Measurements from ENCODE around the gene DNAAF1. TPM values are rescaled to one million over a fixed set of nuclear protein-coding genes. Genes with fewer than 3 reads are reported as not detected.

Gene DNAAF1
- polyA plus RNA-seq, 3 donors = 0.94 to 1.6 (median 1.6) TPM

GRCh38 chr16:84119368-84119767 is 25.7 kb upstream of the DNAAF1 start:
- H3K27ac ChIP-seq (ENCODE audit: low read depth, low read length) = no peak overlapping the region
- 82 to 90% (median 86%) methylated on average over 13 of the region's 13 CpGs for WGBS, 3 donors

- H3K27ac ChIP-seq (ENCODE audit: low read depth, low read length) = no peak overlapping the region
- WGBS, 3 donors = 62 to 67% (median 63%) methylated on average over 5 of the region's 5 CpGs
Observed at GRCh38 chr16:84120023-84120422, 25.1 kb upstream of the DNAAF1 start.

- no peak overlapping the region for H3K27ac ChIP-seq (ENCODE audit: low read depth, low read length)
- WGBS, 3 donors = 75 to 90% (median 88%) methylated on average over 10 of the region's 10 CpGs
Observed at GRCh38 chr16:84121007-84121406, 24.1 kb upstream of the DNAAF1 start.

DNA sequence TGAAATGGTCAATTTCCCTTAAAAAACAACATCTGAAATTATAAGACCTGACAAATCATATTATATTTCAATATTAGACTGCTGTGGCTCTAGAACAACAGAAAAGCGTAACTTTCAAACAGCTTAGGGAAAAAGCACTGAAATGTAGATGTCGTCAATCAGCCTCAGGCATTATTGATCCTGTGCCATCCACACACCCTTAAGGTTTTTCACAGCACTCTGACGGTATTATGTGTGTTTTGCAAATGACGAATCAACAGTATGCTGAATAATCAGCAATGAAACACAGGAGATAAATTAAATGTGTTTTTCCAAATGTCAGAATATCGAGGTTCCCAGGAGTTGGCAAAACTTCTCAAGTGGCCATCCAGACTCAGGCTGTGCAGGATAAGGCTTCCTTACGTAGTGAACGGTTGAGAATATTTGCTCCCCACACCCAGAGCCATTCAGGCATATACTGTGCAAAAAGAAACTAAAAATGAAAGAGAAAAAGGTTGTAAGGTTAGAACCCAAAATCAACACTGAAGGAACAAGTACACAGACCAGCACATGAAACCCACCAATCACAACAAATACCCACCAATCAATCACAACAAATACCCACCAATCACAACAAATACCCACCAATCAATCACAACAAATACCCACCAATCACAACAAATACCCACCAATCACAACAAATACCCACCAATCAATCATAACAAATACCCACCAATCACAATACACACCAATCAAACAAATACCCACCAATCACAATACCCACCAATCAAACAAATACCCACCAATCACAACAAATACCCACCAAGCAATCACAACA is 20.6 kb upstream of the DNAAF1 start:
- H3K27ac ChIP-seq (ENCODE audit: low read depth, low read length) = no peak overlapping the region
- WGBS, 3 donors = 84 to 95% (median 91%) methylated on average over 7 of the region's 7 CpGs

- no peak overlapping the region for H3K27ac ChIP-seq (ENCODE audit: low read depth, low read length)
Observed at GRCh38 chr16:84131117-84131516, 14.0 kb upstream of the DNAAF1 start.

DNA sequence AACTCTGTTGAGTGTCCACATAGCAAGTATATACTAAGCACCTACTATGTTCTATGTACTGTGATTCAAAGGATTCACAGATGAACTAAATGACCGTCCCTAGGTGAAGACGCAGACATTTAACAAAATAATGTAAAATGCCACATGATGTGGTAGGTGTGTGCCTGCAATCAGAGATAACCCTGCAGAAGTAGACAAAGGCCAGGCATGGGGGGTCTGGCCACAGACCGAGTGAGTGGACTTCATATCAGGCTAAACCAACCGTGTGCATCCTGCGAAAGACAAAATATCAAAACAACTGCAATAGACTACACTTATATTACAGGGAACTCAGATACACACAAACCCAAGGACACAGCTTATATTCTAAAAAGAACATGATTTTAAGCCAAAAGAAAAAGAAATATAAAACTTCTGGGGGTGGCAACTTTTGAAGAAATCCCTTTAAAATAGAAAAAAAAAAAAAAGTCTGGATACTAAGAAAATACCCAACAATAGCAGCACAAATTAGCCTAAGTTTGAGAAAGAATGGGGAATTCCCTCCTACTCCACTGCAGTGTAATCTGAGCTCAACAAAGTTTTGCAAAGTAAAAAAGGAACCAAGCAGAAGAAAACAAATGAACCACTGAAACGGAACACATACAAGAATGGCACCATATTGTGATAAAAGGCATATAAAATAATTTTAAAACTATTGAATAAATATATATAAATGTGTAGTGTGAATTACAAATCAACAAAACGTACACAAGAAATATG is 12.4 kb upstream of the DNAAF1 start:
- 87 to 93% (median 93%) methylated on average over 7 of the region's 7 CpGs for WGBS, 3 donors
- no peak overlapping the region for H3K27ac ChIP-seq (ENCODE audit: low read depth, low read length)

More at GRCh38 chr16:84131117-84131516, 14.0 kb upstream of the DNAAF1 start:
- WGBS, 3 donors = 79 to 90% (median 88%) methylated on average over 5 of the region's 5 CpGs

- 89 to 93% (median 91%) methylated on average over 11 of the region's 11 CpGs for WGBS, 3 donors
Observed at GRCh38 chr16:84136331-84137125, 8.6 kb upstream of the DNAAF1 start.

DNA sequence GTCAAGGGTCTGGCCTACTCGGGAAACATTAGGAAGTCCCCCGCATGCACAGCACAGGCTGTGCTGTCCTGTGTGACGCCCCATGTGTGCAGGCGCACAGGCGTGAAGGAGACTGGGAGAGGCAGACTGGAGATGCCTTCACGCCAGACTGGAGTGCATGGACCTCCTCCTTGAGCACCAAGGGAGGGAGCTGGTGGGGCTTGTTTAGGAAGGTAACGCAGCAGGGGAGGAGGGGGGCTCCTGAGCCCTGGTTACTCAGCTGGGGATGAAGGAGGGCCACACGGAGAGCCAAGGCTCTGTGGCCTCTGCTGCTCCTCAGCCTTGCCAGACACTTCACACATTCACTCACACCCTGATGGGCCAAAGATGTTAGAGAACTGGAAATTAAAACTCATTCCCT is 7.8 kb upstream of the DNAAF1 start:
- WGBS, 3 donors = 88 to 92% (median 91%) methylated on average over 8 of the region's 8 CpGs
- no peak overlapping the region for H3K27ac ChIP-seq (ENCODE audit: low read depth, low read length)

More at GRCh38 chr16:84136331-84137125, 8.6 kb upstream of the DNAAF1 start:
- H3K27ac ChIP-seq (ENCODE audit: low read depth, low read length) = no peak overlapping the region

DNA sequence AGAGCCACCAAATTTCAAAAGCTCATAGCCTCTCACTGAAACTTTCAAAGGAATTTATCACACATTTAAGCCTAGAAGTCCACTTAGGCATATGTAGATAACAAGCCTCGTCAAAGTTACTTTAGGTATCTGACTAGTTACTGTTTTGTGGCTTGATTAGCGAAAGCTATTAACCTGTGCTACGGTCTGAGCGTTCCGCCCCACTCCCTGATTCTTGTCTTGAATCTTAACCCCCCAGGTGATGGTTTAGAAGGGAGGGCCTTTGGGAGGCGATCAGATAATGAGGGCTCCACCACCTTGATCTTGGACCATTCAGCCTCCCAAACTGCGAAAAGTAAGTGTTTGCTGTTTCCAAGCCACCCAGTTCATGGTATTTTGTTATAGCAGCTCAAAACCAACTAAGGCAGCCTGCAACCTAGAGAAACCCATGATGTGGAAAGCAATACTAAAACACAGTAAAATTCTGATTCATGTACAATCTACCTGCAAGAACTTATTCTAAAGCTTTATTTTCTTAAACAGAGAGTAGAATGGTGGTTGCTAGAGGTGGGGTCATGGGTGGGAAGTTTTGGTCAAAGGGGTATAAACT is 7.2 kb upstream of the DNAAF1 start:
- 91 to 94% (median 94%) methylated on average over 7 of the region's 7 CpGs for WGBS, 3 donors
- no peak overlapping the region for H3K27ac ChIP-seq (ENCODE audit: low read depth, low read length)

DNA sequence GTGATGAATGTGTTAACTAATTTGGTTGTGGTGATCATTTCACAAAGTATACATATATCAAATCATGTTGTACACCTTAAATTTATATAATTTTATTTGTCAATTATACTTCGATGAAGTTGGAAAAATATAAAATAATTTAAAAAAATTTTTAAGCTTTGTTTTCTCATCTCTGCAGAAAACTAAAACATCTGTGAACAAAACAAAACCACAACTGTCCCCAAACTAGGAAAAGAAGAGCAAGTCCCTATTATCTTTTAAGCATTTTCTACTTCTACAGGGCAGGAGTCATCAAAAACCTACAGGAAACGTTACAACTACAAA is 6.6 kb upstream of the DNAAF1 start:
- no peak overlapping the region for H3K27ac ChIP-seq (ENCODE audit: low read depth, low read length)
- WGBS, 3 donors = 36 to 75% (median 64%) methylated on average over 2 of the region's 2 CpGs

DNA sequence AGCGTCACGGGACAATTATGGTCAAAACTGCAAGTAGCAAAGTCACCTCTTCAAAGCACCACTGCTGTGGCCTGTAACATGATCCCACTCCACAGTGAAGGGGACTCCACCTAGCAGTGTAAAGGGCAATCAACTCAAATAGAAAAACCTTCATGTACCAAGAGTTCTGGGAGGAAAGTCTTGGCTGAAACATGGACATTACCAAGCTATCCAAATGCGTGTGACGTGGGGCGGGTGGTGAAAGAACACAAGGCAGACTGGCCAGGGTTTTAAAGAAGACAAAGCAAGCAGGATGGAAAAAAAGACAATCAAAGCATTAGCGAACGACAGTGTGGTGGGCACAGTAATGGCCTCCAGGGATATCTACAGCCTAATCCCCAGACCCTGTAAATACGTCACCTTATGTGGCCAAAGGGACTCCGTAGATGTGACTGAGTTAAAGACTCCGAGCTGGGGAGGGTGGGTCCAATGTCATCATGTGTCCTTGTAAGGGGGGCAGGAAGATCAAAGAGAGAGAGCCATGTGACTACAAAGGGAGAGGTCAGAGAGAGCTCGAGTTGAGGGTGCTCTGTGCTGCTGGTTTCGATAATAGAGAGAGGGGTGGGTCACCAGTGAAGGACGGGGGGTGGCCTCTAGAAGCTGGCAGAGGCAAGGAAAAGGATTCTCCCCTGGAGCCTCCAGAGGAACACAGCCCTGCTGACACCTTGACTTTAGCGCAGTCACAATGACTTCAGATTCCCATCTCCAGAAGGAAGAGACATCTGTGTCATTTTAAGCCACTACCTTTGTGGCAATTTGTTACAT is 6.1 kb upstream of the DNAAF1 start:
- H3K27ac ChIP-seq (ENCODE audit: low read depth, low read length) = no peak overlapping the region
- WGBS, 3 donors = 52 to 76% (median 74%) methylated on average over 14 of the region's 14 CpGs

DNA sequence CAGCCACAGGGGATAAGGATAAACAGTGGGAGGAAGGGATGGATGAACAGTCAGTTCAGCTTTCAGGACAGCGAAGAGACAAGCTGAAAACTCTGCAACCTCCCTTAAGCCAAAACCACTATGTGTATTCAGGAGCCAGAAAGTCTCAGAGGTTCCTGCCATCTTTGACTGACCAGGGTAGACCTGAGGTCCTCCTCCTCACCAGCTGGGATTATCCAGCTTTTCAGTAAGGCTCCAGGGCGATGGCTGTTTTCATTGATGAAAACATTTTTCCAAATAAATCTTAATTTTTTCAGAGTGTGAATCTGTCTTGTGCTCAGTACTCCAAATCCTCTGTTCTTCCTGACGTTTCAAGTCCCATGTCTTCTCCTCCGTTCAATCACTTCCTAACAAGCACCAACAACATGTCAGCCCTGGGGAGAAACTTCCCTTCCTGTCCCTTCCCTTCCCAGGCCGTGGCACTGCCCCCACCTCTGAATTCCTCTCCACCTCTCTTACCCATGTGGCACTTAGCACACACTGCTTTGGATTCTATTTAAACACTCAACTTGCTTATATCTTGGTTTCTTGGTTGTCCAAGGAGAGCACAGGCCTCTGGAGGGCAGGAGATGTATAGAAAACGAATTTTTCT is 5.4 kb upstream of the DNAAF1 start:
- no peak overlapping the region for H3K27ac ChIP-seq (ENCODE audit: low read depth, low read length)
- 74 to 81% (median 79%) methylated on average over 6 of the region's 6 CpGs for WGBS, 3 donors

DNA sequence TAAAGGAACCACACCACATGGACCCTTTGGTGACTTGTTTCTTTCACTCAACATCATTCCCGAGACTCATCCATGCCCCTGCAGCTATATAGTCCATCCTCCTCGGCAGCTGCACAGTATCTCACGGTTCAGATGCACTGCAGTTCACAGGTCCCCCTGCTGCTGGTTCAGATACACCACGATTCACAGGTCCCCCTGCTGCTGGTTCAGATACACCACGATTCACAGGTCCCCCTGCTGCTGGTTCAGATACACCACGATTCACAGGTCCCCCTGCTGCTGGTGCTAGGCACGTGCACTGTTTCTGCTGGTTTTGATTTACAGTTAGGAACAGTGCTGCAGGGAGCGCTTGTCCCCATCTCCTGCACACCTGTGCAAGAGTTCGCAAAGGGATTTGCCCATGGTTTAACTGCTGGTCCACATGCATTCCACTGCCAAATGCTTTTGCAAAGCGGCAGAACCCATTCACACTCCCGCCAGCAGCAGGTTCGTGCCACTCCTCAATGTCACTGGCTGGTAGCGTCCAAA is 3.9 kb upstream of the DNAAF1 start:
- WGBS, 3 donors = 67 to 81% (median 80%) methylated on average over 13 of the region's 13 CpGs
- H3K27ac ChIP-seq (ENCODE audit: low read depth, low read length) = no peak overlapping the region

- WGBS, 3 donors = 92 to 100% (median 93%) methylated on average over 1 of the region's 1 CpG
- H3K27ac ChIP-seq (ENCODE audit: low read depth, low read length) = no peak overlapping the region
Observed at GRCh38 chr16:84143081-84143480, 2.0 kb upstream of the DNAAF1 start.

- no peak overlapping the region for H3K27ac ChIP-seq (ENCODE audit: low read depth, low read length)
- WGBS, 3 donors = 20 to 47% (median 34%) methylated on average over 12 to 13 of the region's 13 CpGs
Observed at GRCh38 chr16:84143784-84144199, 1.3 kb upstream of the DNAAF1 start.

- WGBS, 3 donors = 1 to 2% (median 1%) methylated on average over 38 to 39 of the region's 39 CpGs
- no peak overlapping the region for H3K27ac ChIP-seq (ENCODE audit: low read depth, low read length)
Observed at GRCh38 chr16:84144209-84144858, 774 bp upstream of the DNAAF1 start.

- WGBS, 3 donors = 83 to 94% (median 88%) methylated on average over 3 of the region's 3 CpGs
- no peak overlapping the region for H3K27ac ChIP-seq (ENCODE audit: low read depth, low read length)
Observed at GRCh38 chr16:84150926-84151325, 5.8 kb downstream of the DNAAF1 start.
